Body of pancreas (tissue), 4 donors: Measurements from ENCODE around the gene SYT8.

ENCODE experiments used
- POLR2A ChIP-seq, 3 donors: fragments of 450-650 bp; IDR thresholded peaks; one replicate each; pipeline ENCODE4 v1.6.1; 2016; ENCODE audit warnings: antibody characterized with exemption in 3 of 3, mild to moderate bottlenecking in 2 of 3
- TF ChIP-seq, protein P1 (sequence below), 7 experiments: fragments of 450-650 bp in 4 of 7; fragments of 200-600 bp in 3 of 7; sonication (generic) in 3 of 7; IDR thresholded peaks; one replicate each; pipeline ENCODE4 v1.5.1; 2016 to 2019; ENCODE audit warnings: antibody characterized with exemption in 7 of 7

GRCh38 chr11:1803246-1803645 is 31.5 kb upstream of the SYT8 start:
- TF ChIP-seq, protein P1, sequence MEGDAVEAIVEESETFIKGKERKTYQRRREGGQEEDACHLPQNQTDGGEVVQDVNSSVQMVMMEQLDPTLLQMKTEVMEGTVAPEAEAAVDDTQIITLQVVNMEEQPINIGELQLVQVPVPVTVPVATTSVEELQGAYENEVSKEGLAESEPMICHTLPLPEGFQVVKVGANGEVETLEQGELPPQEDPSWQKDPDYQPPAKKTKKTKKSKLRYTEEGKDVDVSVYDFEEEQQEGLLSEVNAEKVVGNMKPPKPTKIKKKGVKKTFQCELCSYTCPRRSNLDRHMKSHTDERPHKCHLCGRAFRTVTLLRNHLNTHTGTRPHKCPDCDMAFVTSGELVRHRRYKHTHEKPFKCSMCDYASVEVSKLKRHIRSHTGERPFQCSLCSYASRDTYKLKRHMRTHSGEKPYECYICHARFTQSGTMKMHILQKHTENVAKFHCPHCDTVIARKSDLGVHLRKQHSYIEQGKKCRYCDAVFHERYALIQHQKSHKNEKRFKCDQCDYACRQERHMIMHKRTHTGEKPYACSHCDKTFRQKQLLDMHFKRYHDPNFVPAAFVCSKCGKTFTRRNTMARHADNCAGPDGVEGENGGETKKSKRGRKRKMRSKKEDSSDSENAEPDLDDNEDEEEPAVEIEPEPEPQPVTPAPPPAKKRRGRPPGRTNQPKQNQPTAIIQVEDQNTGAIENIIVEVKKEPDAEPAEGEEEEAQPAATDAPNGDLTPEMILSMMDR (IDR thresholded peaks at IDR 0.05), result no peak
- no peak for TF ChIP-seq POLR2A (IDR thresholded peaks at IDR 0.05)
